IPS-NIHi7 (cell line): ENCODE data around the gene COL11A2.

Experiments used
- DNase-seq: peaks from one replicate; pipeline ENCODE4 v3.0.0; 2012; ENCODE audit warnings: mixed read lengths; ENCODE audit errors: extremely low spot score

Gene COL11A2

GRCh38 chr6:33192671-33193602, 670 bp upstream of the COL11A2 start:
- peak; percentile 50 for DNase-seq

- DNase-seq = no peak
Measured at GRCh38 chr6:33191383-33192104, 723 bp downstream of the COL11A2 start.

GRCh38 chr6:33190504-33191107, 1.7 kb downstream of the COL11A2 start:
- no peak for DNase-seq

GRCh38 chr6:33189625-33190448, 2.4 kb downstream of the COL11A2 start:
- no peak for DNase-seq

- DNase-seq = no peak
Measured at GRCh38 chr6:33189164-33189563, 3.1 kb downstream of the COL11A2 start.

- no peak for DNase-seq
Measured at GRCh38 chr6:33187809-33188208, 4.5 kb downstream of the COL11A2 start.

- no peak for DNase-seq
Measured at GRCh38 chr6:33185654-33186187, 6.5 kb downstream of the COL11A2 start.

GRCh38 chr6:33185190-33185589, 7.1 kb downstream of the COL11A2 start:
- no peak for DNase-seq

GRCh38 chr6:33183071-33183683, 9.1 kb downstream of the COL11A2 start:
- DNase-seq = no peak

GRCh38 chr6:33181141-33181540, 11.1 kb downstream of the COL11A2 start:
- DNase-seq = no peak

GRCh38 chr6:33178755-33179475, 13.4 kb downstream of the COL11A2 start:
- no peak for DNase-seq

- DNase-seq = no peak
Measured at GRCh38 chr6:33177552-33178446, 14.5 kb downstream of the COL11A2 start.

- DNase-seq = no peak
Measured at GRCh38 chr6:33176906-33177305, 15.4 kb downstream of the COL11A2 start.

GRCh38 chr6:33175436-33176069, 16.7 kb downstream of the COL11A2 start:
- peak; percentile 51 for DNase-seq

- no peak for DNase-seq
Measured at GRCh38 chr6:33174784-33175183, 17.5 kb downstream of the COL11A2 start.

- no peak for DNase-seq
Measured at GRCh38 chr6:33173535-33174180, 18.6 kb downstream of the COL11A2 start.

- DNase-seq = peak; percentile 80
Measured at GRCh38 chr6:33172688-33173534, 19.4 kb downstream of the COL11A2 start.
